Measurements from ENCODE around the gene SLC26A4.
"Not testable (repeated sequence)": the region's sequence is repeated elsewhere in the genome, so short reads cannot be mapped to it uniquely, and the experiment has no call there.

Gene SLC26A4

GRCh38 chr7:107660381-107661080 is at the start of gene SLC26A4:
Gene SLC26A4, plus strand, starts transcription at chr7:107660828. Its CDS starts 814 bp downstream, at chr7:107661642.
- no peak for DNase-seq (ENCODE audit: low spot score)

- no peak for DNase-seq (ENCODE audit: low spot score)
Observed at GRCh38 chr7:107613439-107613838, 47.2 kb upstream of the SLC26A4 start.

- no peak for DNase-seq (ENCODE audit: low spot score)
Observed at GRCh38 chr7:107613948-107614347, 46.7 kb upstream of the SLC26A4 start.

GRCh38 chr7:107614425-107614824 is 46.2 kb upstream of the SLC26A4 start:
- no peak for DNase-seq (ENCODE audit: low spot score)

- no peak for DNase-seq (ENCODE audit: low spot score)
Observed at GRCh38 chr7:107615910-107616680, 44.5 kb upstream of the SLC26A4 start.

- DNase-seq (ENCODE audit: low spot score), result no peak
Observed at GRCh38 chr7:107622429-107622828, 38.2 kb upstream of the SLC26A4 start.

GRCh38 chr7:107622894-107623293 is 37.7 kb upstream of the SLC26A4 start:
- DNase-seq (ENCODE audit: low spot score), result no peak

GRCh38 chr7:107627002-107627401 is 33.6 kb upstream of the SLC26A4 start:
- no peak for DNase-seq (ENCODE audit: low spot score)

GRCh38 chr7:107628461-107629064 is 32.1 kb upstream of the SLC26A4 start:
- no peak for DNase-seq (ENCODE audit: low spot score)

- no peak for DNase-seq (ENCODE audit: low spot score)
Observed at GRCh38 chr7:107630342-107630741, 30.3 kb upstream of the SLC26A4 start.

GRCh38 chr7:107631588-107632491 is 28.8 kb upstream of the SLC26A4 start:
- DNase-seq (ENCODE audit: low spot score), result no peak

GRCh38 chr7:107632492-107632865 is 28.1 kb upstream of the SLC26A4 start:
- DNase-seq (ENCODE audit: low spot score), result no peak

- no peak for DNase-seq (ENCODE audit: low spot score)
Observed at GRCh38 chr7:107638594-107638993, 22.0 kb upstream of the SLC26A4 start.

GRCh38 chr7:107639070-107639469 is 21.6 kb upstream of the SLC26A4 start:
- not testable (repeated sequence) for DNase-seq (ENCODE audit: low spot score)

GRCh38 chr7:107641676-107642075 is 19.0 kb upstream of the SLC26A4 start:
- DNase-seq (ENCODE audit: low spot score), result no peak

GRCh38 chr7:107642501-107642900 is 18.1 kb upstream of the SLC26A4 start:
- no peak for DNase-seq (ENCODE audit: low spot score)

GRCh38 chr7:107643407-107643806 is 17.2 kb upstream of the SLC26A4 start:
- DNase-seq (ENCODE audit: low spot score), result no peak

GRCh38 chr7:107643938-107644308 is 16.7 kb upstream of the SLC26A4 start:
- DNase-seq (ENCODE audit: low spot score), result no peak

- no peak for DNase-seq (ENCODE audit: low spot score)
Observed at GRCh38 chr7:107644309-107644974, 16.2 kb upstream of the SLC26A4 start.

GRCh38 chr7:107652642-107653041 is 8.0 kb upstream of the SLC26A4 start:
- no peak for DNase-seq (ENCODE audit: low spot score)

GRCh38 chr7:107658467-107658866 is 2.2 kb upstream of the SLC26A4 start:
- DNase-seq (ENCODE audit: low spot score), result no peak

GRCh38 chr7:107659666-107660065 is 962 bp upstream of the SLC26A4 start:
- no peak for DNase-seq (ENCODE audit: low spot score)

Data from hematopoietic multipotent progenitor cell treated with erythropoietin and hydrocortisone succinate and interleukin-3 and kit ligand, for 15 days (in vitro differentiated cells).